CD4-positive, alpha-beta T cell (primary cell): Measurements from ENCODE around the gene SIGLEC15. TPM values are rescaled to one million over a fixed set of nuclear protein-coding genes. Genes with fewer than 3 reads are reported as not detected.

Experiments used
- ATAC-seq: fragments of 200-7000 bp; cut with Tn5 transposase; one replicate; pipeline ENCODE4 v1.10.0; 2022; ENCODE audit warnings: mild to moderate bottlenecking; ENCODE audit not compliant: poor library complexity
- CTCF ChIA-PET: fragments of 350-600 bp; sonication (Branson Sonifier 250); formaldehyde crosslinking; loops from one replicate; lab custom pipeline; 2021; ENCODE audit warnings: antibody characterized with exemption, inconsistent platforms; lab: Charles Lee
- POLR2A ChIA-PET: fragments of 350-600 bp; sonication (Branson Sonifier 250); formaldehyde crosslinking; loops from one replicate; lab custom pipeline; 2021; ENCODE audit warnings: antibody characterized with exemption, inconsistent platforms; lab: Charles Lee
- DNase-seq, 14 experiments: peaks; one replicate each; pipeline ENCODE4 v3.0.0-alpha.2; 2013 to 2020; ENCODE audit warnings: mixed read lengths in 2 of 14
- H3K27ac ChIP-seq, 2 donors: one replicate each; pipeline versions ENCODE4 v1.5.1 to v1.7.0; 2013; ENCODE audit warnings: low read length in 2 of 2, low read depth in 1 of 2, mild to moderate bottlenecking in 1 of 2
- H3K27me3 ChIP-seq, 2 experiments: 1 replicate in 1 of 2; 2 replicates in 1 of 2; pipeline versions ENCODE4 v1.6.1 to v1.7.0; 2013; ENCODE audit warnings: low read length in 2 of 2, control low read depth in 1 of 2, mild to moderate bottlenecking in 1 of 2, moderate library complexity in 1 of 2; ENCODE audit not compliant: insufficient read depth in 2 of 2, control insufficient read depth in 1 of 2
- H3K36me3 ChIP-seq: one replicate; pipeline ENCODE4 v1.6.1; 2013; ENCODE audit warnings: low read length, control low read depth; ENCODE audit not compliant: insufficient read depth
- H3K4me1 ChIP-seq: one replicate; pipeline ENCODE4 v1.6.1; 2013; ENCODE audit warnings: low read length, control low read depth; ENCODE audit not compliant: insufficient read depth
- H3K4me3 ChIP-seq: one replicate; pipeline ENCODE4 v1.5.1; 2013; ENCODE audit warnings: mild to moderate bottlenecking, low read length, moderate library complexity
- H3K9me3 ChIP-seq, 2 experiments: 1 replicate in 1 of 2; 2 replicates in 1 of 2; pipeline versions ENCODE4 v1.6.1 to v1.7.0; 2013; ENCODE audit warnings: low read length in 2 of 2, mild to moderate bottlenecking in 2 of 2, control low read depth in 1 of 2, moderate library complexity in 1 of 2; ENCODE audit not compliant: control insufficient read depth in 1 of 2, insufficient read depth in 1 of 2
- H3K27ac Mint-ChIP-seq: one replicate; pipeline ENCODE4 v1.8.0; 2020; ENCODE audit warnings: mixed read lengths
- H3K27me3 Mint-ChIP-seq: one replicate; pipeline ENCODE4 v1.8.0; 2021; ENCODE audit warnings: mixed read lengths
- H3K36me3 Mint-ChIP-seq: one replicate; pipeline ENCODE4 v1.8.0; 2021; ENCODE audit warnings: low read depth, mixed read lengths
- H3K4me1 Mint-ChIP-seq: one replicate; pipeline ENCODE4 v1.8.0; 2021; ENCODE audit warnings: low read depth, mixed read lengths
- H3K4me3 Mint-ChIP-seq: one replicate; pipeline ENCODE4 v1.8.0; 2020; ENCODE audit warnings: mild to moderate bottlenecking, mixed read lengths
- H3K9me3 Mint-ChIP-seq: one replicate; pipeline ENCODE4 v1.8.0; 2020; ENCODE audit warnings: mixed read lengths
- CTCF ChIP-seq: fragments of 200-600 bp; IDR thresholded peaks from one replicate; pipeline ENCODE4 v1.8.0; 2022; ENCODE audit warnings: antibody characterized with exemption, mild to moderate bottlenecking
- intact Hi-C, 2 experiments: fragments of 100-400 bp; cut with DNase I in 1 of 2; cut with micrococcal nuclease in 1 of 2; formaldehyde crosslinking; loops; one replicate each; pipeline versions ENCODE4 v1.15.1 to v1.9.0; 2023 to 2025; cut with DNase I, micrococcal nuclease
- total RNA-seq, 174 experiments: library from RNA in 2 of 174; stranded (reverse) in 2 of 174; gene quantifications; one replicate each; pipeline ENCODE4 v1.2.3 and lab custom pipeline; 2021 to 2026

SIGLEC15 gene
- total RNA-seq, 2 experiments from 2014 or later = not detected

- no peaks in the 10 kb centered on the region for H3K4me1 ChIP-seq
- ATAC-seq (no peak), DNase-seq (no peak)
- no peaks in the 10 kb centered on the region for H3K27me3 ChIP-seq
- H3K9me3 Mint-ChIP-seq = no peaks in the 10 kb centered on the region
- ChIA-PET CTCF (no interaction called here), POLR2A (no interaction called here)
- peaks cover 64% of the 10 kb centered on the region for H3K36me3 ChIP-seq
- H3K27ac ChIP-seq = no peak overlapping the region
- H3K27me3 Mint-ChIP-seq = no peaks in the 10 kb centered on the region
- no peak overlapping the region for H3K4me3 Mint-ChIP-seq
- intact Hi-C loops = no loop called here
- no peak overlapping the region for H3K27ac Mint-ChIP-seq
- no peak for TF ChIP-seq CTCF
- H3K4me1 Mint-ChIP-seq = no peaks in the 10 kb centered on the region
- H3K9me3 ChIP-seq = no peaks in the 10 kb centered on the region
- no peak overlapping the region for H3K4me3 ChIP-seq
- H3K36me3 Mint-ChIP-seq = peaks cover 85% of the 10 kb centered on the region
Observed at GRCh38 chr18:45891806-45892205, 66.3 kb downstream of the SIGLEC15 start.

Other genes with a start within 250 kb of the SIGLEC15 start
- gene SLC14A2, start 210.2 kb upstream of the SIGLEC15 start, total RNA-seq = not detected
- gene SLC14A1, start 101.5 kb upstream of the SIGLEC15 start, total RNA-seq = 1 to 10 TPM; 5.2 to 5.3 TPM
- gene EPG5, start 141.7 kb downstream of the SIGLEC15 start, total RNA-seq = 10 to 100 TPM; 25.3 to 26.9 TPM
- gene PSTPIP2, start 246.6 kb downstream of the SIGLEC15 start, total RNA-seq = 1 to 10 TPM; 5.9 to 6.0 TPM